PC-9 (cell line): ENCODE data around the gene UNC45B. TPM values are rescaled to one million over a fixed set of nuclear protein-coding genes. Genes with fewer than 3 reads are reported as not detected.

Experiments used
- BruUV-seq: library from RNA; stranded (reverse); fragments of 400-500 nt; replicated peaks from 2 replicates; lab custom pipeline; 2021; lab: Mats Ljungman, UMichigan
- CTCF ChIA-PET: fragments of 300-600 bp; sonication (Branson Sonifier 250); formaldehyde crosslinking; loops from one replicate; lab custom pipeline; 2022; ENCODE audit warnings: antibody characterized with exemption; lab: Charles Lee
- POLR2A ChIA-PET: fragments of 300-600 bp; sonication (Branson Sonifier 250); formaldehyde crosslinking; loops from one replicate; lab custom pipeline; 2022; ENCODE audit warnings: antibody characterized with exemption; ENCODE audit not compliant: unreplicated experiment; lab: Charles Lee
- DNase-seq, 2 experiments: peaks; one replicate each; pipeline versions ENCODE4 v3.0.0 to v3.0.0-alpha.2; 2015 to 2022; ENCODE audit warnings: mixed read lengths in 1 of 2
- H2AFZ ChIP-seq: fragments of 200-600 bp; sonication (generic); 2 replicates; pipeline ENCODE4 v1.8.1; 2017; ENCODE audit warnings: antibody characterized with exemption
- H3F3A ChIP-seq: fragments of 200-600 bp; sonication (generic); 2 replicates; pipeline ENCODE4 v1.8.1; 2017; ENCODE audit warnings: antibody characterized with exemption, mild to moderate bottlenecking, low read depth; ENCODE audit not compliant: insufficient read depth
- H3K27ac ChIP-seq: fragments of 200-600 bp; sonication (generic); 2 replicates; pipeline ENCODE4 v1.6.1; 2016; ENCODE audit warnings: mixed run types
- H3K27me3 ChIP-seq: fragments of 200-600 bp; sonication (generic); 2 replicates; pipeline ENCODE4 v1.6.1; 2016; ENCODE audit warnings: low read depth, mixed run types; ENCODE audit not compliant: insufficient read depth
- H3K36me3 ChIP-seq: fragments of 200-600 bp; sonication (generic); 2 replicates; pipeline ENCODE4 v1.6.1; 2016; ENCODE audit warnings: low read depth, mixed run types
- H3K4me1 ChIP-seq: fragments of 200-600 bp; sonication (generic); replicated peaks from 2 replicates; pipeline ENCODE4 v1.6.1; 2016; ENCODE audit warnings: mixed run types; ENCODE audit not compliant: insufficient read depth
- H3K4me2 ChIP-seq: fragments of 200-600 bp; sonication (generic); 2 replicates; pipeline ENCODE4 v1.6.1; 2017; ENCODE audit warnings: mixed run types
- H3K4me3 ChIP-seq: fragments of 200-600 bp; sonication (generic); 2 replicates; pipeline ENCODE4 v1.6.1; 2016; ENCODE audit warnings: mixed run types
- H3K79me2 ChIP-seq: fragments of 200-600 bp; sonication (generic); 2 replicates; pipeline ENCODE4 v1.6.1; 2017; ENCODE audit warnings: low read depth, mixed run types
- H3K9me2 ChIP-seq: fragments of 200-600 bp; sonication (generic); 2 replicates; pipeline ENCODE4 v1.8.1; 2017; ENCODE audit warnings: mild to moderate bottlenecking; ENCODE audit not compliant: insufficient read depth
- H3K9me3 ChIP-seq: fragments of 200-600 bp; sonication (generic); 2 replicates; pipeline ENCODE4 v1.8.1; 2016; ENCODE audit warnings: low read depth; ENCODE audit not compliant: insufficient read depth
- H4K20me1 ChIP-seq: fragments of 200-600 bp; sonication (generic); 2 replicates; pipeline ENCODE4 v1.8.1; 2017; ENCODE audit not compliant: insufficient read depth
- EZH2 ChIP-seq: fragments of 200-600 bp; sonication (generic); IDR thresholded peaks from 2 replicates; pipeline ENCODE4 v1.8.0; 2017; ENCODE audit warnings: antibody characterized with exemption, low read depth
- intact Hi-C: fragments of 100-400 bp; cut with micrococcal nuclease; formaldehyde crosslinking; loops from one replicate; pipeline ENCODE4 v1.10.0; 2022; ENCODE audit not compliant: unreplicated experiment
- total RNA-seq: library from RNA; stranded (reverse); gene quantifications from 2 replicates; pipeline ENCODE4 v1.2.3, GENCODE V29; 2021
- TF ChIP-seq, protein P1 (sequence below): fragments of 200-600 bp; sonication (generic); conservative IDR thresholded peaks from 2 replicates; pipeline ENCODE4 v1.6.1; 2017; ENCODE audit warnings: mixed run types, antibody characterized with exemption, mild to moderate bottlenecking, moderate library complexity

Gene UNC45B
- total RNA-seq, 1 experiment from 2014 or later = not detected

DNA sequence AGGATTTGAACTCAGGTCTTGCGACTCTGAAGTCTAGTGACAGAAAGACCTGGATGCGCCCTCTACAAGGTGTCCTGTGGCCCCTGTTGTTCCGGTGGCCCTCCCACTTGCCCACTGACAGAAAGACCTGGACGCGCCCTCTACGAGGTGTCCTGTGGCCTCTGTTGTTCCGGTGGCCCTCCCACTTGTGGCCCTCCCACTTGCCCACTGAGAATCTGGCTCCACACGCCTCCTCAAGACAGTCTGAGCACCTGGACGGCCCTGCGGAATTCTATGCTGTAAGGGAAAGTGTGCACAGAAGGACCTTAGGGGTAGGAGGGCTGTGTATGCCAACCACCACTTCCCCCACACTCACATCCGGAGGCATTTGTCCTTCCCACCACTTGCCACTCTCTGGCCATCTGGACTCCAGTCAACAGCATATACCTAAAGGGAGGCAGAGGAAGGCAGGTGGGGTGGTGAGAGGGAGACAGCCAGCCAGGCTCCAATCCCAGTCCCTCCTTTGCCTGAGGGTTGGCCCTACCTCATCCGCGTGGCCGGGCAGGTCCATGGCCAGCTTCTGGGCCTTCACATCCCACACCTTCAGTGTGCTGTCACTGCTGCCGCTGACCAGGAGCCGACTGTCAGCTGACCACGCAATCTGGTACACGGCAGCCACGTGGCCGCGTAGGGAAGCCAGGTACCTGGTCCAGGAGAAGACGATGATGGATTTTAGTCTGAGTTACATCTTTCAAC is 14.6 kb upstream of the UNC45B start:
- no TSS peak for BruUV-seq
- peaks cover 4% of the 10 kb centered on the region; the same call in 1 of the 2 replicates for H3F3A ChIP-seq
- no peaks in the 10 kb centered on the region for H3K9me2 ChIP-seq
- TF ChIP-seq EZH2 = no peak
- TF ChIP-seq, protein P1, sequence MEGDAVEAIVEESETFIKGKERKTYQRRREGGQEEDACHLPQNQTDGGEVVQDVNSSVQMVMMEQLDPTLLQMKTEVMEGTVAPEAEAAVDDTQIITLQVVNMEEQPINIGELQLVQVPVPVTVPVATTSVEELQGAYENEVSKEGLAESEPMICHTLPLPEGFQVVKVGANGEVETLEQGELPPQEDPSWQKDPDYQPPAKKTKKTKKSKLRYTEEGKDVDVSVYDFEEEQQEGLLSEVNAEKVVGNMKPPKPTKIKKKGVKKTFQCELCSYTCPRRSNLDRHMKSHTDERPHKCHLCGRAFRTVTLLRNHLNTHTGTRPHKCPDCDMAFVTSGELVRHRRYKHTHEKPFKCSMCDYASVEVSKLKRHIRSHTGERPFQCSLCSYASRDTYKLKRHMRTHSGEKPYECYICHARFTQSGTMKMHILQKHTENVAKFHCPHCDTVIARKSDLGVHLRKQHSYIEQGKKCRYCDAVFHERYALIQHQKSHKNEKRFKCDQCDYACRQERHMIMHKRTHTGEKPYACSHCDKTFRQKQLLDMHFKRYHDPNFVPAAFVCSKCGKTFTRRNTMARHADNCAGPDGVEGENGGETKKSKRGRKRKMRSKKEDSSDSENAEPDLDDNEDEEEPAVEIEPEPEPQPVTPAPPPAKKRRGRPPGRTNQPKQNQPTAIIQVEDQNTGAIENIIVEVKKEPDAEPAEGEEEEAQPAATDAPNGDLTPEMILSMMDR = no peak
- ChIA-PET POLR2A (no interaction called here), CTCF (no interaction called here)
- H3K9me3 ChIP-seq = no peaks in the 10 kb centered on the region
- no peaks in the 10 kb centered on the region for H3K79me2 ChIP-seq
- H3K36me3 ChIP-seq = peaks cover 14% of the 10 kb centered on the region; the same call in 1 of the 2 replicates
- no peak overlapping the region for H3K4me2 ChIP-seq
- no peak overlapping the region for H3K4me3 ChIP-seq
- H3K4me1 ChIP-seq = no peaks in the 10 kb centered on the region
- H3K27me3 ChIP-seq = no peaks in the 10 kb centered on the region
- no peak for DNase-seq
- H4K20me1 ChIP-seq = 0 out of 2 replicates have a peak, but pooled peaks cover 4% of the 10 kb centered on the region
- H3K27ac ChIP-seq = no peak overlapping the region
- no peak overlapping the region for H2AFZ ChIP-seq
- intact Hi-C loops = loop anchor here (10.0 kb wide), 1 partner anchor 612 kb away; no protein-coding TSS in a partner anchor

DNA sequence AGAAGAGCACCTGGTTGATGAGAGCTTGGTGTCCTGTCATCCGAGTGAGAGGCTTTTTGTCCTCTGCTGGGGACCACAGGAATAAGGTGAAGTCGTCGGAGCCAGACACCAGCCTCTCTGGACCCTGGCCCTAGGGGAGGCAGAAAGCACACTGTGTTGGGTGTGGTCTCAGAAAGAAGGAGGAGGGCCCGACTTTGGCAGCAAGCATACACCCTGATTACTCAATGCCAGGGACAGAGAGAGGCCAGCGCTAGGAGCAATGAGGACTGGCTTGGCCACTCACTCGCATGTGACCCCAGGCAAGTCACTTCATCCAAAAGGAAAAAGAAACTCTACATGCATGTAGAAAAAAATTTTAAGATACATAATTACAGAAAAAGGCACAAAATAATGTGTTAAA is 12.3 kb upstream of the UNC45B start:
- Histone ChIP-seq H3K36me3 (peaks cover 14% of the 10 kb centered on the region; the same call in 1 of the 2 replicates), H4K20me1 (no peaks in the 10 kb centered on the region)
- CTCF ChIA-PET = no interaction called here

GRCh38 chr17:35138218-35138617 is 9.4 kb upstream of the UNC45B start:
- TF ChIP-seq, protein P1 = no peak
- no peak for TF ChIP-seq EZH2
- Histone ChIP-seq H4K20me1 (no peaks in the 10 kb centered on the region), H3K27me3 (no peaks in the 10 kb centered on the region), H3K27ac (no peak overlapping the region), H2AFZ (no peak overlapping the region), H3K9me3 (no peaks in the 10 kb centered on the region), H3K4me2 (no peak overlapping the region), H3K79me2 (peaks cover 23% of the 10 kb centered on the region), H3K4me3 (no peak overlapping the region), H3K9me2 (no peaks in the 10 kb centered on the region), H3F3A (no peaks in the 10 kb centered on the region), H3K36me3 (peaks cover 14% of the 10 kb centered on the region; the same call in 1 of the 2 replicates), H3K4me1 (peaks cover 6% of the 10 kb centered on the region)
- ChIA-PET CTCF (no interaction called here), POLR2A (no interaction called here)
- intact Hi-C loops = loop anchor here (10.0 kb wide), 1 partner anchor 607 kb away; no protein-coding TSS in a partner anchor
- no peak for DNase-seq
- no TSS peak for BruUV-seq

More for the DNA sequence above, 12.3 kb upstream of the UNC45B start:
- no peak overlapping the region for H2AFZ ChIP-seq
- H3K79me2 ChIP-seq = peaks cover 6% of the 10 kb centered on the region
- peaks cover 4% of the 10 kb centered on the region; the same call in 1 of the 2 replicates for H3F3A ChIP-seq
- TF ChIP-seq EZH2 = no peak
- TF ChIP-seq, protein P1 = no peak
- no peak overlapping the region for H3K27ac ChIP-seq
- BruUV-seq = no TSS peak
- intact Hi-C loops = loop anchor here (10.0 kb wide), 1 partner anchor 609 kb away; no protein-coding TSS in a partner anchor
- no peaks in the 10 kb centered on the region for H3K9me2 ChIP-seq
- H3K4me2 ChIP-seq = no peak overlapping the region
- H3K4me1 ChIP-seq = no peaks in the 10 kb centered on the region
- no peak for DNase-seq
- POLR2A ChIA-PET = no interaction called here
- no peak overlapping the region for H3K4me3 ChIP-seq
- no peaks in the 10 kb centered on the region for H3K27me3 ChIP-seq
- H3K9me3 ChIP-seq = no peaks in the 10 kb centered on the region
